Effector memory CD4-positive, alpha-beta T cell (primary cell): ENCODE measurements around the gene LTBP1.

Experiments
- DNase-seq, 3 donors: peaks; one replicate each; pipeline ENCODE4 v3.0.0-alpha.2; 2020
- H3K27ac ChIP-seq: 2 replicates; pipeline ENCODE4 v1.7.0; 2013; ENCODE audit warnings: mild to moderate bottlenecking, low read length, moderate library complexity; ENCODE audit not compliant: insufficient read depth, poor library complexity, severe bottlenecking
- H3K27me3 ChIP-seq: replicated peaks from 2 replicates; pipeline ENCODE4 v1.7.0; 2013; ENCODE audit warnings: mild to moderate bottlenecking, low read length; ENCODE audit not compliant: insufficient read depth, control insufficient read depth, poor library complexity, severe bottlenecking
- H3K36me3 ChIP-seq: 2 replicates; pipeline ENCODE4 v1.7.0; 2013; ENCODE audit warnings: mild to moderate bottlenecking, low read length, moderate library complexity; ENCODE audit not compliant: control insufficient read depth, insufficient read depth
- H3K4me1 ChIP-seq: 2 replicates; pipeline ENCODE4 v1.7.0; 2013; ENCODE audit warnings: low read length, mild to moderate bottlenecking; ENCODE audit not compliant: control insufficient read depth, insufficient read depth, poor library complexity, severe bottlenecking
- H3K4me3 ChIP-seq: 2 replicates; pipeline ENCODE4 v1.7.0; 2013; ENCODE audit warnings: low read length, low read depth, mild to moderate bottlenecking; ENCODE audit not compliant: insufficient read depth, poor library complexity, severe bottlenecking
- H3K9me3 ChIP-seq: 2 replicates; pipeline ENCODE4 v1.7.0; 2013; ENCODE audit warnings: mild to moderate bottlenecking, low read length, moderate library complexity; ENCODE audit not compliant: control insufficient read depth

LTBP1 gene

GRCh38 chr2:33137331-33137730, 190.6 kb downstream of the LTBP1 start:
- Histone ChIP-seq H3K27ac (no peak overlapping the region), H3K9me3 (no peaks in the 10 kb centered on the region), H3K36me3 (no peaks in the 10 kb centered on the region), H3K4me3 (no peak overlapping the region), H3K4me1 (no peaks in the 10 kb centered on the region), H3K27me3 (no peaks in the 10 kb centered on the region)
- DNase-seq: no peak

GRCh38 chr2:33139949-33140348, 193.2 kb downstream of the LTBP1 start:
- Histone ChIP-seq H3K27ac (no peak overlapping the region), H3K36me3 (no peaks in the 10 kb centered on the region), H3K4me3 (no peak overlapping the region), H3K27me3 (no peaks in the 10 kb centered on the region), H3K4me1 (no peaks in the 10 kb centered on the region), H3K9me3 (no peaks in the 10 kb centered on the region)
- no peak for DNase-seq

- H3K9me3 ChIP-seq: no peaks in the 10 kb centered on the region
- H3K27ac ChIP-seq: no peak overlapping the region
- H3K27me3 ChIP-seq: no peaks in the 10 kb centered on the region
- H3K36me3 ChIP-seq: no peaks in the 10 kb centered on the region
- no peak for DNase-seq
- no peaks in the 10 kb centered on the region for H3K4me1 ChIP-seq
- H3K4me3 ChIP-seq: no peak overlapping the region
Observed at GRCh38 chr2:33141476-33141875, 194.7 kb downstream of the LTBP1 start.

GRCh38 chr2:33142810-33143209, 196.1 kb downstream of the LTBP1 start:
- no peak for DNase-seq
- Histone ChIP-seq H3K36me3 (no peaks in the 10 kb centered on the region), H3K27ac (no peak overlapping the region), H3K9me3 (no peaks in the 10 kb centered on the region), H3K4me3 (no peak overlapping the region), H3K4me1 (no peaks in the 10 kb centered on the region), H3K27me3 (no peaks in the 10 kb centered on the region)

GRCh38 chr2:33144243-33144642, 197.5 kb downstream of the LTBP1 start:
- Histone ChIP-seq H3K4me3 (no peak overlapping the region), H3K27ac (no peak overlapping the region), H3K27me3 (no peaks in the 10 kb centered on the region), H3K36me3 (no peaks in the 10 kb centered on the region), H3K9me3 (no peaks in the 10 kb centered on the region), H3K4me1 (no peaks in the 10 kb centered on the region)
- no peak for DNase-seq

- no peak overlapping the region for H3K27ac ChIP-seq
- H3K4me1 ChIP-seq: no peaks in the 10 kb centered on the region
- no peaks in the 10 kb centered on the region for H3K27me3 ChIP-seq
- H3K9me3 ChIP-seq: no peaks in the 10 kb centered on the region
- H3K36me3 ChIP-seq: no peaks in the 10 kb centered on the region
- DNase-seq: no peak
- H3K4me3 ChIP-seq: no peak overlapping the region
Observed at GRCh38 chr2:33145459-33145858, 198.7 kb downstream of the LTBP1 start.

- Histone ChIP-seq H3K4me1 (no peaks in the 10 kb centered on the region), H3K9me3 (no peaks in the 10 kb centered on the region), H3K4me3 (no peak overlapping the region), H3K27ac (no peak overlapping the region), H3K27me3 (no peaks in the 10 kb centered on the region), H3K36me3 (no peaks in the 10 kb centered on the region)
- no peak for DNase-seq
Observed at GRCh38 chr2:33146102-33146501, 199.3 kb downstream of the LTBP1 start.

GRCh38 chr2:33153008-33153407, 206.3 kb downstream of the LTBP1 start:
- Histone ChIP-seq H3K9me3 (no peaks in the 10 kb centered on the region), H3K27ac (no peak overlapping the region), H3K4me3 (no peak overlapping the region), H3K27me3 (no peaks in the 10 kb centered on the region), H3K4me1 (no peaks in the 10 kb centered on the region), H3K36me3 (no peaks in the 10 kb centered on the region)
- DNase-seq: no peak

GRCh38 chr2:33158482-33159003, 211.8 kb downstream of the LTBP1 start:
- no peak overlapping the region for H3K4me3 ChIP-seq
- no peaks in the 10 kb centered on the region for H3K4me1 ChIP-seq
- H3K27ac ChIP-seq: no peak overlapping the region

GRCh38 chr2:33160191-33160590, 213.4 kb downstream of the LTBP1 start:
- DNase-seq: no peak
- Histone ChIP-seq H3K36me3 (no peaks in the 10 kb centered on the region), H3K9me3 (no peaks in the 10 kb centered on the region), H3K27me3 (no peaks in the 10 kb centered on the region), H3K4me1 (no peaks in the 10 kb centered on the region), H3K27ac (no peak overlapping the region), H3K4me3 (no peak overlapping the region)

More at GRCh38 chr2:33158482-33159003, 211.8 kb downstream of the LTBP1 start:
- Histone ChIP-seq H3K9me3 (no peaks in the 10 kb centered on the region), H3K27me3 (no peaks in the 10 kb centered on the region), H3K36me3 (no peaks in the 10 kb centered on the region)
- no peak for DNase-seq
